Measurements from ENCODE around the gene RANBP3.

RANBP3 gene

GRCh38 chr19:5926641-5927440 is 51.1 kb downstream of the RANBP3 start:
- no peak for DNase-seq (ENCODE audit: low read depth in 2 of 2)

GRCh38 chr19:5925830-5926427 is 52.0 kb downstream of the RANBP3 start:
- DNase-seq (ENCODE audit: low read depth in 2 of 2), result no peak

DNA sequence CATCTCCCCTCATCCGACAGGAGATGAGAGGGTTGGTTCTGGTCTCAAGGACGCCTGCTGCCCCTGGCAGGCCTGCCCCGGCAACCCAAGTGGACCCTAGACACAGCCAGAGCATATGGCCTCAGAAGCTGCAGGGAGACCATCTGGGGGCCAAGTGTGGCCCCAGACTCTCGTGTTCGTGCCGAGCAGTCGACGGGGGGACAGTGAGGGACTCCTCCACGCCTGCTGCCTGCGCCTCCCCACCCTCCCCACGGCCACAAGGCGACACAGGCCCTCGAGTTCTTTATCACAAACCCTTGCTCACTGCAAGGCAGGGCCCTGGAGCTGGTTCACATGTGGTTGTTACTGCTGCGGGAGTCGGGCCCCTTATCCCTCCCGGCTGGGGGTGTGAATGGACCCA is 54.6 kb downstream of the RANBP3 start:
- DNase-seq (ENCODE audit: low read depth in 2 of 2), result no peak

DNA sequence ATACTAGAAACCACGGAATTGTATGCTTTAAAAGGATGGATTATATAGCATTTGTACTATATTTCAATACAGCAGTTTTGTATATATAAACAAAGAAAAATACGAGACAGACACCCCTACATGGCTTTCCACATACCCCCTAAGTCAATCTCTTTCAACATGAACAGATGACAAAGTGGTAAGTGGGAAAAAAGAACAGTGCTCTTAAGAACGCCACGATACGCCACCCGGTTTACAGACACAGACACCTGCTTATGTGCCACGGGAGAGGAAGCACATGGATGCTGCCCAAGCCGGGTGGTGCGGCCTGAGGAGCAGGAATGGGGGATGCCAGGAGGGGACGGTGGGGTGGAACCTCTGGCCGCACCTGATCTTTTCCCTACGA is 55.8 kb downstream of the RANBP3 start:
- no peak for DNase-seq (ENCODE audit: low read depth in 2 of 2)

- no peak for DNase-seq (ENCODE audit: low read depth in 2 of 2)
Observed at GRCh38 chr19:5921516-5922160, 56.3 kb downstream of the RANBP3 start.

GRCh38 chr19:5918463-5919079 is 59.4 kb downstream of the RANBP3 start:
- DNase-seq (ENCODE audit: low read depth in 2 of 2), result no peak

GRCh38 chr19:5917431-5918107 is 60.4 kb downstream of the RANBP3 start:
- DNase-seq (ENCODE audit: low read depth in 2 of 2), result no peak

DNA sequence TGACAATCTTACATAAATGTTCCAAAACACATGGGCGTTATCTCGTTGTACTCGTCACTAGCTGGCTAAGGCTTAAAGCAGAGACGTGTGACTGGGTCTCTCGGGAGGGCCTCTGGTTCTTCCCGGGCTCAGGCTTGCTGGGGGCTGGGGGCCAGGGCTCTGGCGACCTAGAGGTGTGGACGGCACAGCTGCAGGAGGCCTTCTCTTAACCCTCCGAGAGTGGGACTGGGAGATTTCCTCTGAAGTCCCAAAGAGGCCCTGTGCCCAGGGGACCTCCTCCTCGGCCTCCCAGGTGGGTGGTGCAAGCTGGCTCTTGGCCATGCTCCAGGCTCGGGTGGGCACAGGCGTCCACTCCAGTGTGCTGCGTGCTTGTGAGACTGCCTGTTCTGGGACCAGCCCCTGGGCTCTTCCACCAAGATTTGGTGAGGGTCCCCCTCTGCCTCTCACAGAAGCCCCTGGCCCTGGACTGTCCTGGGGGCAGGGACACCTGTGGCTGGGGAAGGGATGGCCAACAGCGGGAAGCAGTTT is 61.7 kb downstream of the RANBP3 start:
- no peak for DNase-seq (ENCODE audit: low read depth in 2 of 2)

GRCh38 chr19:5915782-5916165 is 62.2 kb downstream of the RANBP3 start:
- no peak for DNase-seq (ENCODE audit: low read depth in 2 of 2)

- no peak for DNase-seq (ENCODE audit: low read depth in 2 of 2)
Observed at GRCh38 chr19:5914946-5915781, 62.8 kb downstream of the RANBP3 start.

- DNase-seq (ENCODE audit: low read depth in 2 of 2), result no peak
Observed at GRCh38 chr19:5914358-5914774, 63.6 kb downstream of the RANBP3 start.

DNA sequence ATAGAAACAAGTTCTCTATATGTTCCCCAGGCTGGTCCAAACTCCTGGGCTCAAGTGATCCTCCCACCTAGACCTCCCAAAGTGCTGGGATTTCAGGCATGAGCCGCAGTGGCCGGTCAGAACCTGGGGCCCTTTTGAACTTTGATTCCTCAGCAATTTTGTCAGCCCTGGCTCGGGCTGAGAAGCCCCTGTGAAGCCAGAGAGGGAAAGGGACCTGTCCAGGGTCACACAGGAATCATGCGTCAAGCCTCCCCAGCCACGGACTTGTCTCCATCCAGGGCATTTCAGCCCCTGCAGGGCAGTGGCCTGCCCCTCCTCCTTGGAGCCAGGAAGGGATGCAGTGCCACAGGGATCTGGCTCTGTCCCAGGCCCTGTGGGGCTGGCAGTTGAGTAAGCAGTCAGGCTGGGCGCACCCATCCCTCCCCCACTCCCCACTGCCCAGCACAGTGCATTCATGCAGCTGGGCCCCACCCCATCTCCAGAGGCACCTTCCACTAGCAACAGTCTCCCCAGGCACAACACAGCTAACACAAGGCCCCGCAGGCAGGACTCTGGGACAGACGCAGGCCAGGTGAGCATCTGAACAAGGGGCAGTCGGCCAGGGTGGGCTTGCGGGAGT is 64.1 kb downstream of the RANBP3 start, which contains the start of gene CAPS:
Gene CAPS (plus strand): TSS at position 516 of the 619 bp plus-strand sequence. CDS start 153 bp downstream, outside the sequence.
- no peak for DNase-seq (ENCODE audit: low read depth in 2 of 2)

- no peak for DNase-seq (ENCODE audit: low read depth in 2 of 2)
Observed at GRCh38 chr19:5911366-5911765, 66.6 kb downstream of the RANBP3 start.

DNA sequence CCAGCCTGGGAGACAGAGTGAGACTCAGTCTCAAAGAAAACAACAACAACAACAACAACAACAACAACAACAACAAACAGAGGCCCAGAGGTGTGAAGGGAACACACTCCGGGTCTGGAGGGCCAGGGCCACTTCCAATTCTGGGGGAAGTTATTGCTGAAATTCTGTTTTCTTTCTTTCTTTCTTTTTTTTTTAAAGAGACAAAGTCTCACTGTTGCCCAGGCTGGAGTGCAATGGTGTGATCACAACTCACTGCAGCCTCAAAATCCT is 67.4 kb downstream of the RANBP3 start:
- DNase-seq (ENCODE audit: low read depth in 2 of 2), result no peak

- DNase-seq (ENCODE audit: low read depth in 2 of 2), result no peak
Observed at GRCh38 chr19:5908773-5909442, 69.0 kb downstream of the RANBP3 start.

DNA sequence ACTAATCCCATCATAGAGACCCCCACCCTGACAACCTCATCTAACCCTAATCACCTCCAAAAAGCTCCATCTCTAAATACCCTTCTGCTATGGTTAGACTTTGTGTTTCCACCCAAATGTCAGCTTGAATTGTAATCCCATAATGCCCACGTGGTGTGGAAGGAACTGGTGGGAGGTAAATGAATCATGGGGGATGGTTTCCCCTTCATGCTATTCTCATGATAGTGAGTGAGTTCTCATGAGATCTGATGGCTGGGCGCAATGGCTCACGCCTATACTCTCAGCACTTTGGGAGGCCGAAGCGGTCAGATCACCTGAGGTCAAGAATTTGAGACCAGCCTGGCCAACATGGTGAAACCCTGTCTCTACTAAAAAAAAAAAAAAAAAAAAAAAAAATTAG is 70.7 kb downstream of the RANBP3 start:
- DNase-seq (ENCODE audit: low read depth in 2 of 2), result no peak

- DNase-seq (ENCODE audit: low read depth in 2 of 2), result no peak
Observed at GRCh38 chr19:5905114-5905778, 72.7 kb downstream of the RANBP3 start.

DNA sequence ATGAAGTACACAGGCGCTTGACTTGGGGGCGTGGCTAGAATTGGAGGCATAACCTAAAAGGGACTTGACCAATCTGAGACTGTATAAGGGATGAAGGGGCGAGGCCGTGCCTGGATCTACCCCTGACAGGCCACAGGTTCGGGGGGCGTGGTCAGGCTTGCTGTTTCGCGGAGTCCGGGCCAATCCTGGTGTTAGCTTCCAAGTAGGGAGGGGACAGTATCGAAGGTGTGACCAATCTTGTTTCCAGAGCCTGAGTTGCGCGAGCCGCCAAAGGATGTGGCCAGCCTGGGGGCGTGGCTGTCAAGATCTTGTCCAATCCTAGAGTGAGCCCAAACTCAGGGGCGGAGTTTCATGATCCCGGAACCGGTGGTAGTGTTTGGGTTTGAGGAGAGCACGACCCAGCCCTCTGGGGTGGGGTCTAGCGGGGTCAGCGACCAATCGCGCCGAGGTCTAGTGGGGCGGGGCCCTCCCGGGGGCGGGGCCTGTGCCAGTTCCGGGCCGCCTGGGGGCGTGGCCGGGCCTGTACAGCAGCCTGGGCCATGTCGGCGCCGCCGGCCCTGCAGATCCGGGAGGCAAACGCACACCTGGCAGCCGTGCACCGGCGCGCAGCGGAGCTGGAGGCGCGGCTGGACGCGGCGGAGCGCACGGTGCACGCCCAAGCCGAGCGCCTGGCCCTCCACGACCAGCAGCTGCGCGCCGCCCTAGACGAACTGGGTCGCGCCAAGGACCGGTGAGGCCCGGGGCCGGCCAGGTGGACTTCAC is 73.4 kb downstream of the RANBP3 start, which contains the start of gene VMAC:
Gene VMAC (plus strand): TSS at position 521 of the 762 bp plus-strand sequence. CDS start 19 bp downstream, at position 540.
- peak; percentile 99 for DNase-seq (ENCODE audit: low read depth in 2 of 2)
